Hematopoietic multipotent progenitor cell treated with erythropoietin and hydrocortisone succinate and interleukin-3 and kit ligand, for 8 days (in vitro differentiated cells): ENCODE results near the gene MAL.

ENCODE experiments used
- DNase-seq: peaks from one replicate; pipeline ENCODE4 v3.0.0-alpha.2; 2015

The MAL gene

GRCh38 chr2:94997981-94998930 is 27.3 kb upstream of the MAL start:
- DNase-seq = no peak

GRCh38 chr2:94999431-94999883 is 26.1 kb upstream of the MAL start:
- DNase-seq = no peak

DNA sequence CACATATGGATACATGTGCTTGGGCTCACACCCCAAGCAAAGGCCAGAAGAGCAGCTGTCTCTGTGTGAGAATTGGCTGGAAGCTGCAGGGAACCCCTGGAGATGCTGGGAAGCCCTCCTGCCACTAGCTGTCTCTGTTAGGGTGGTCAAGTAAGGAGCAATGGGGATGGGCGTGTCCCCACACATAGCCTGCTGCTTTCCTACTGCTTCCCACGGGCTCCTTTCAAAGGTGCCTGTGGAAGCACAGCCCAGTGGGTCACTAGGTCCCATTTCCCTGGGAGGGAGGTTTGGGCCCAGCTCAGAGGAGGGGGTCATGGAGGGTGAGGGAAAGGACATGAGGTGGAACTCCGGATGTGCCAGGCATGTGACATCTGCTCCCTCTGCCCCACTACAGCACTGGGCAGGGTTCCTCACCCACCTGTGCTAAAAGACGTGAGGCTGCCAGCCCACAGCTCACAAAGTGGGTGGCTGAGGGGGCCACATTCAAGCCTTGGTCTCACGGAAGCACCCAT is 24.4 kb upstream of the MAL start:
- DNase-seq = no peak

DNA sequence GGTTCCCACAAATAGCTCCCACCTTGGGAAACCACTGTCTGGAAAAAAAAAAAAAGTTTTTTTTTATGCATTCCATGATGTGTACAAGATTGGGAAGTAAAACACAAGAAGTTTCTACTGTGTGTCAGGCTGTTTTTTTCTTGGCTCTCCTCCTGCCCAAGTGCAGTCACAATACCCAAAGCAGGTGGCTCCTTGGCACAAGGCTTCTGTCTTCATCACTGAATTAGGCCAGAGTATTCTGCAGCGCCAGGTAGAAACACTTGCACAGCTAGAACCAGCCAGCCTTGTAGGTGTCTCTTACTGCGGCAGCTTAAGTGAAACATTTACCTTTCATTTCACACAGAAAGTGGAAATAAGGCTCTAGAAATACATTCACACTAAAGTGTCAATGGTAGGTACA is 23.8 kb upstream of the MAL start:
- no peak for DNase-seq

- no peak for DNase-seq
These were observed 23.0 kb upstream of the MAL start for GRCh38 chr2:95002498-95002897.

DNA sequence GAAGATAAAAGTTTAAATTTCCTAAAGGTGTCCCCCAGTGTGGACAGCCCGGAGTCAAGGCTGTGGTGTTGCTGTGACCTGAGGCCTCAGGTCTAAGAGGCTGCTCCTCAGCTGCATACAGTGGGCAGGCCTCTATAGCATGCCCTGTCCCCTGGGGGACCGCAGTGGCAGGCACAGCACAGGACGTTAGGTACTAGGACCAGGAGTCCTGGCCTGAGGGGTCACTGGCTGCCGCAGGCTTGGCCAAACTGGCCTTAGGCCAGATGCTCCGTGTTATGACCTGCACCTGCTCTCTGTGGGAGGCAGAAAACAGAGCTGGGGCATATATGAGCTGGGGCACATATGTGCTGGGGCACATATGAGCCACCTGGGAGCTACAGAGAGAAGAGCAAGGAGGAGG is 21.2 kb upstream of the MAL start:
- DNase-seq = no peak

DNA sequence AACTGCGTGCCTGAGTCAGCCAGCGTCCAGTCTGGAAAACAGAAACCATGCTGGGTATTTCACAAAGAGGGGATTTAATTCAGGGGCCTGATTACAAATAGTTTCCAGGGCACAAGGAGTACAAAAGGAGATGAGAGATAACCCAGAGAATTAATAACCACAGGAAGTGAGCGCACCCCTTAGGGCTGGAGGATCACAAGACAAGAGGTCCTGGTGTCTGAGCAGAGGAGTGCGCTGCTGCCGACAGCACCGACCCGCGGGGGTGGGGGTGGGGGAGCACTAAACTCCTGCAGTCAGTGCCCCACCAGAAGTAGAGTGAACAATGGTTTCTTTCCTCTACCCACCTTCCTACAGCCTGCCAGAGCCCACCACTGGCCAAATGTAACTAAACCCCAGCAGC is 20.8 kb upstream of the MAL start:
- no peak for DNase-seq

GRCh38 chr2:95005726-95006125 is 19.8 kb upstream of the MAL start:
- DNase-seq = no peak

DNA sequence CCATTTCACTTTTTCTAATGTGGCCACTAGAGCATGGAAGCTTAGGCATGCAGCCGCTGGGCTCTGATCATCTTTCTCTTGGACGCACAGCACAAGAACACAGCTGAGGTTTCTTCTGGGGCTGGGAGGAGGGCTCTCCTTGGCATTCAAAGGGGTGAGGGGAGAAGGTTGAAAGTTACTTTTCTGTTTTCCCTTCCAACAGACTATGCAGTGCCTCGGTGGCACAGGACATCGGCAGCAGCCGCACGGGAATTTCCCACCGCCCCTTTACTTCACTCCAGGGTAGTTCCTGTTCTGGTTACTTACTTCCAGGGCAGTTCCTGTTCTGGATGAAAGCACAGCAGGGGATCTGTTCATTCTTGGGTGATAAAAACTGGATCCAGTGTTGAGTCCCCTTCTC is 18.9 kb upstream of the MAL start:
- no peak for DNase-seq

GRCh38 chr2:95007031-95007609 is 18.4 kb upstream of the MAL start:
- no peak for DNase-seq

DNA sequence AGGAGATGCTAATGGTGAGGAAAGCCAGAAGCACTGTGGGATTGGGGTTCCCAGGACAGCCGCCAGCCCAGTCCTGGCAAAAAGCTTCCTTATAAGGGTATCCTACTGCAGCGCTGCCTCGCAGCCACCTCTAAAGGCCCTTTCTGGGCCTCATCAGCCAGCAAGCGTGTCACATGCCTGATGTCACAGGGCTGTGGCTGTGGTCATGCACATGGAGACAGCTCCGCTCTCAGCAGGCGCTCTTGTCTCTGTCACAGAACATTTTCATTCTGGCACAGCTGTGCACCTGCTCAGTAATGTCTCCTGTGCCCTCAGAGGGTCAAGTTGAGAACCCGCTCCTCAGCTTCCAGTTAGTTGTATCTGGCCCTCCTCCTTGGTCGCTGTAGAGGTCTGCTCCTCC is 17.7 kb upstream of the MAL start:
- no peak for DNase-seq

GRCh38 chr2:95008306-95008705 is 17.2 kb upstream of the MAL start:
- DNase-seq = no peak

DNA sequence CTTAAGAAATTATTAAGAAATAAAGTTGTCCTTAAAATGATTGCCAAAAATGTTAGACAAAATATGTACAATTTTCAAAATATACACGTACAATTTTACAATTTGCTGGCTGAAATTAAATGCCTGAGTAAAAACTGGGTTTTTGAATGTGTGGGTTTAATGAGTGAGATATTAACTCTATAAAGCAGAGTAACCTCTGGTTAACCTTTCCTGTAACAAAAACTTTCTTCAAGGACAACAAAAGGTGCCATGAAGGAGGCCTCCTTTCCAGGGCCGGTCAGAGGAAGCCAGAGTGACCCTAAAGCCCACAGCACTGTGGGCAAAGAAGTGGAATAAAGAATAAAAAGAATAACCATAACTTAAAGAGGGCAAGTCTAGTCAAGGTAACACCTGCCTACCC is 16.5 kb upstream of the MAL start:
- DNase-seq = no peak

- DNase-seq = no peak
These were observed 16.1 kb upstream of the MAL start for GRCh38 chr2:95009412-95009811.

DNA sequence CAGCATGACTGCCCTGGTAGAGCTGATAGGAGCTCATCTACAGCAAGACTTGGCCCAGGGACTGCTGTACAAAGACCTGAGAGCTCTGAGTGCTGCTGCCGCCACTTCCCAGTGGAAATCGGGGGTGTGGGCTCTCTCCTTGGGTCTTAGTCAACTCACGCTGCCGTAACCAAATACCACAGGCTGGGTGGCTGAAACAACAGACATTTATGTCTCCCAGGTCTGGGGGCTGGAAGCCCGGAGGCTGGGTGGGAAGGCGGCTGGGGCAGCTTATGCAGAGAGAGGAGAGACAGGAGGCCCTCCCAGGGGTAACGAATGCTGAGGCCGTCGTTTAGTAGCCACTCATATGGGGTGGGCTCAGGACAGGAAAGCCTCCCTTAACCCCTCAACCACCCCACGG is 15.4 kb upstream of the MAL start:
- no peak for DNase-seq

- no peak for DNase-seq
These were observed 14.8 kb upstream of the MAL start for GRCh38 chr2:95010718-95011117.

- no peak for DNase-seq
These were observed 12.5 kb upstream of the MAL start for GRCh38 chr2:95012881-95013550.

DNA sequence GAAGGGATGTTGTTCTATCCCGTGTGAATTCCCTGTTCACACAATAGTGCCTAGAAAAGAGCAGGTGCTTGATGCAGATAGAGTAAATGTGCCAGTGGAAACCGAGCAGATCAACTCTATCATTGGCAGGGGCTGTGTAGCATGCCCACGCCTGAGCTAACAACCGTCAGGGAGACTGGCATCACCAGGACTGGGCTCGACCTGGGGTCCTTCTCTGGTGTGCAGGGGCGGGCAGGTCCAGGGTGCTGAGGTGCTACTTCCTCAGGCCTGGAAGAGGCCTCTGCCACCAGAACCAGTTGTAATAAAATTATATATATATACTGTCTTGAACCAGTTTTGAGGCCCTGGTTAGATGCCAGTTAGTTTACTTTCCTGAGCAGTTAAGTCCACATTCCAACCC is 11.8 kb upstream of the MAL start:
- DNase-seq = no peak

GRCh38 chr2:95014126-95014708 is 11.3 kb upstream of the MAL start:
- DNase-seq = no peak

DNA sequence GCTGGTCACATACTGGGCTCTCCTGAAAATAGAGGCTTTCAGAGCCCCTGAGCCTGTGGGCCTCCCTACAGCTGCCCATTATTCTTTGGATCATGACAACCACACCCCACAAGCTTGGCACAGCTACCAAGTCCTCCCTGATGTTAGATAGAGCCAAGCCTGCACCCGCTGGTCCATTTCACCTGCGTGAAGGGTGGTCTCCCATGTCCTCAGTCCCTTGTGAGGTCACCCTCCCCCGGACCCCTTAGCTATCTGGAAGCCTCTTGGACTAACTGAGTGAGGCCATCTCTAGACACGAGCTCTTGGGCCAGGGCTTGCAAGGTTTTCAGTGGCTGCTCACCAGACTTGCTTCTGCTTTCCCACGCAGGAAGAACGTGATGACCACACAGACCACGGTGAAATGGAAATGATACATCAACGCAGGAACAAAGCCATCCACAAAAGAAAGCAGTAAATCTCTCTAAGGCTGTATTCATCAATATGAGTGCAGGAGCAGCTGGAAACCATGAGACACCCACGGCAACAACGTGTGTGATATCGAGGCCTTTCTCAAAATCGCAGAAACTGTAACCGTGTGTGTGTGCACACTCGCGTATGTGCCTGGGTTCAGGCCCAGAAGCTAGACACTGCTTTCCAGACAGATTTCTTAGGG is 10.1 kb upstream of the MAL start:
- DNase-seq = no peak

- DNase-seq = no peak
These were observed 8.9 kb upstream of the MAL start for GRCh38 chr2:95016616-95017015.

DNA sequence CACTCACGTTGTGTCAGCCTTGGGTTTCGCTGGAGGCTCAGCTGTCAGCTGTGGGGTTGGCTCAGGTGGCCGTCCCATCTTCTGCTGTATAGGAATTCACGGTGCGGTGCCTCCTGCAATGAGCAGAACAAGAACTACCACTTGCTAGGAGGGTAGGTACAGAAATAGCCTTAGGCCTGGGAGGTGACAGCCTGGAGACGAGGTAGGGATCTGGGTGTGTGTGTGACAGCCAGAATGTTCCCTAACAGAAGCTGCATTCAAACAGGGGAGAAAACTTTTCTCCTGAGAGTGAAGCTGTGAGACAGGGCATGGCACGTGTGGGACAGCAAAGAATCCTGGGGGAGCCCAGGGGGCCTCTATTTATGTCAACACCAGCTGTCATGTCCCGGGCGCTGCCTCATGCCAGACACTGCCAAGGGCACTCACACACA is 8.4 kb upstream of the MAL start:
- no peak for DNase-seq

GRCh38 chr2:95017836-95018235 is 7.7 kb upstream of the MAL start:
- DNase-seq = no peak
